Fibroblast of pulmonary artery (primary cell): ENCODE measurements around the gene PLXDC2.

Experiments used
- DNase-seq: peaks from one replicate; pipeline ENCODE4 v3.0.0-alpha.2; 2010; ENCODE audit warnings: low read depth
- H3K4me3 ChIP-seq: replicated peaks from 2 replicates; pipeline ENCODE4 v1.5.1; 2011; ENCODE audit warnings: low read depth, mild to moderate bottlenecking, control low read depth, low read length, moderate library complexity
- TF ChIP-seq, protein P1 (sequence below): IDR thresholded peaks from 2 replicates; pipeline ENCODE4 v1.5.1; 2011; ENCODE audit warnings: mild to moderate bottlenecking, control low read depth, low read length, inconsistent platforms; ENCODE audit errors: missing control alignments

PLXDC2 gene

DNA sequence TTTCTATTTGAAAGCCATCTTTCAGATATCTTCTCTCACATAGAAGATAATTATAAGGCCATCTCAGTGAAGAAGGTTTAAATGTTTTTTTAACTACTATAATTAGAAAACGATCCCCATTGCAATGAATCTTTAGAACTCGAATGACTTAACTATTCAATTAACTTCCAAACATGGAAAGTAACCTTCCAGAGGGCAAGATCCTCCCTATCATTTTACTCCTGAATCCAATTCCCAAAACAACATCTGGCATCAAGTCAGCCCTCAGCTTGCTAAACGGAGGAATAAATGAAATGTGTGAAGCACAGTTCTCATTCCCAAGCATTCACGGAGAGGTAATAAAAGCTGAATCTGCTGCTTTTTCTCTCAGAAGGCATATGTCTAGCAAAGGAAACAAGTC, 293.4 kb downstream of the PLXDC2 start:
- TF ChIP-seq, protein P1, sequence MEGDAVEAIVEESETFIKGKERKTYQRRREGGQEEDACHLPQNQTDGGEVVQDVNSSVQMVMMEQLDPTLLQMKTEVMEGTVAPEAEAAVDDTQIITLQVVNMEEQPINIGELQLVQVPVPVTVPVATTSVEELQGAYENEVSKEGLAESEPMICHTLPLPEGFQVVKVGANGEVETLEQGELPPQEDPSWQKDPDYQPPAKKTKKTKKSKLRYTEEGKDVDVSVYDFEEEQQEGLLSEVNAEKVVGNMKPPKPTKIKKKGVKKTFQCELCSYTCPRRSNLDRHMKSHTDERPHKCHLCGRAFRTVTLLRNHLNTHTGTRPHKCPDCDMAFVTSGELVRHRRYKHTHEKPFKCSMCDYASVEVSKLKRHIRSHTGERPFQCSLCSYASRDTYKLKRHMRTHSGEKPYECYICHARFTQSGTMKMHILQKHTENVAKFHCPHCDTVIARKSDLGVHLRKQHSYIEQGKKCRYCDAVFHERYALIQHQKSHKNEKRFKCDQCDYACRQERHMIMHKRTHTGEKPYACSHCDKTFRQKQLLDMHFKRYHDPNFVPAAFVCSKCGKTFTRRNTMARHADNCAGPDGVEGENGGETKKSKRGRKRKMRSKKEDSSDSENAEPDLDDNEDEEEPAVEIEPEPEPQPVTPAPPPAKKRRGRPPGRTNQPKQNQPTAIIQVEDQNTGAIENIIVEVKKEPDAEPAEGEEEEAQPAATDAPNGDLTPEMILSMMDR, result no peak
- no peak for DNase-seq
- H3K4me3 ChIP-seq, result no peak overlapping the region

GRCh38 chr10:20110125-20111100, 294.2 kb downstream of the PLXDC2 start:
- no peak for DNase-seq
- TF ChIP-seq, protein P1, result no peak
- no peak overlapping the region for H3K4me3 ChIP-seq

DNA sequence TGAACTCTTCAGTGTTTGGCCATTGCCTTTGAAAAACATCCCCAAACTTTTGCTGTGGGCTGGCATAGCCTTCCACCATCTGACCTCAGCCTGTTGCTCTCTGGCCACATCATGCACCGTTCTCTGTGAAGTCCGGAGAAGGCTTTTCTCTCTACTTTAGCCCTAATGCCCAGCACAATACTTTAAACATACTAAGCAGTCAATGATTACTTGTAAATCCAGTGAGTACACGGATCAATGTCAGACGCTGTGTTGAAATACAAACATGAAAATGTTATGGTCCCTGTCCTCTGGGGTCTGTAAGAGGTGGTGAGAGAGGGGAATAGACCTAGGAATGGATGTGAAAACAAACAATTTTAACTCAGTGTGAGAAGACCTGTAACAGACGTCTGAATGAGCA, 297.9 kb downstream of the PLXDC2 start:
- H3K4me3 ChIP-seq, result no peak overlapping the region
- DNase-seq, result no peak
- TF ChIP-seq, protein P1, result no peak

- no peak for DNase-seq
- H3K4me3 ChIP-seq, result no peak overlapping the region
- TF ChIP-seq, protein P1, result no peak
Observed at GRCh38 chr10:20115894-20116293, 299.7 kb downstream of the PLXDC2 start.

DNA sequence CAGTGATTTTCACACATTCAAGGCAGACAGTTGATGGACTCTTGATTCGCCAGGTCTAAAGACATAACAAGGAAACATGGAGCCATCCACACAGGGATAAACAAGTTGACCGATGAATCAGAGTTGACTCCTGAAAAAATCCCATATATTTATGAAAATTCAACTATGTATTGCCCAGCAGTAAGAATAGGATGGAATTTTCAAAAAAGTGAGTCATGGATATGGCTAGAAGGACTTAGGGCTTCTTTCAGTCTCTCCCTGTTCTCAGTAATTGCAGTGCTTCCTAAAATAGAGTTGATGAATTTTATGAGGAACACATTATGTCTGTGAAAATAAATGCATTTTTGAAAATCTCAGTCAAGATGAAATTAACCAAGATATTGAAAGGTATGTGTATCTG, 301.2 kb downstream of the PLXDC2 start:
- TF ChIP-seq, protein P1, result no peak
- DNase-seq, result no peak
- H3K4me3 ChIP-seq, result no peak overlapping the region

- TF ChIP-seq, protein P1, result no peak
- DNase-seq, result no peak
- H3K4me3 ChIP-seq, result no peak overlapping the region
Observed at GRCh38 chr10:20118119-20118518, 301.9 kb downstream of the PLXDC2 start.
